ENCODE measurements around the gene SNRPF.

SNRPF gene

GRCh38 chr12:95859947-95860850 lies 1.4 kb downstream of the SNRPF start:
- TF ChIP-seq CTCF (conservative IDR thresholded peaks at IDR 0.05; ENCODE audit: low read length), result no peak
- no peak for DNase-seq (ENCODE audit: low read depth)
- peak overlapping the region; percentile 81 for H3K4me3 ChIP-seq (ENCODE audit: low read length)

GRCh38 chr12:95862038-95862437 lies 3.3 kb downstream of the SNRPF start:
- no peak for TF ChIP-seq CTCF (conservative IDR thresholded peaks at IDR 0.05; ENCODE audit: low read length)
- H3K4me3 ChIP-seq (ENCODE audit: low read length), result no peak overlapping the region

GRCh38 chr12:95863337-95863736 lies 4.6 kb downstream of the SNRPF start:
- TF ChIP-seq CTCF (conservative IDR thresholded peaks at IDR 0.05; ENCODE audit: low read length), result no peak
- no peak for DNase-seq (ENCODE audit: low read depth)
- no peak overlapping the region for H3K4me3 ChIP-seq (ENCODE audit: low read length)

More at GRCh38 chr12:95862038-95862437, 3.3 kb downstream of the SNRPF start:
- DNase-seq (ENCODE audit: low read depth), result no peak

- TF ChIP-seq CTCF (conservative IDR thresholded peaks at IDR 0.05; ENCODE audit: low read length), result no peak
- DNase-seq (ENCODE audit: low read depth), result no peak
- H3K4me3 ChIP-seq (ENCODE audit: low read length), result no peak overlapping the region
These were observed 12.1 kb downstream of the SNRPF start for GRCh38 chr12:95870897-95871296.

GRCh38 chr12:95874452-95874851 lies 15.7 kb downstream of the SNRPF start:
- TF ChIP-seq CTCF (conservative IDR thresholded peaks at IDR 0.05; ENCODE audit: low read length), result no peak
- DNase-seq (ENCODE audit: low read depth), result no peak
- no peak overlapping the region for H3K4me3 ChIP-seq (ENCODE audit: low read length)

- no peak for TF ChIP-seq CTCF (conservative IDR thresholded peaks at IDR 0.05; ENCODE audit: low read length)
- peak; percentile 46 for DNase-seq (ENCODE audit: low read depth)
- no peak overlapping the region for H3K4me3 ChIP-seq (ENCODE audit: low read length)
These were observed 18.9 kb downstream of the SNRPF start for GRCh38 chr12:95877622-95878021.

- no peak for DNase-seq (ENCODE audit: low read depth)
- H3K4me3 ChIP-seq (ENCODE audit: low read length), result no peak overlapping the region
- no peak for TF ChIP-seq CTCF (conservative IDR thresholded peaks at IDR 0.05; ENCODE audit: low read length)
These were observed 22.1 kb downstream of the SNRPF start for GRCh38 chr12:95880895-95881294.
